Aorta (tissue), 5 donors: ENCODE results near the gene NCOA6. TPM values are rescaled to one million over a fixed set of nuclear protein-coding genes. Genes with fewer than 3 reads are reported as not detected.

Source experiments
- ATAC-seq: fragments of 200-7000 bp; cut with Tn5 transposase; one replicate; pipeline ENCODE4 v1.9.1; 2022; ENCODE audit warnings: moderate library complexity; ENCODE audit not compliant: low FRiP score
- DNase-seq, 2 donors: peaks; one replicate each; pipeline ENCODE4 v3.0.0-alpha.2; 2020
- H3K27ac ChIP-seq, 2 donors: one replicate each; pipeline ENCODE4 v1.5.1; 2013; ENCODE audit warnings: low read length in 2 of 2, mild to moderate bottlenecking in 2 of 2, moderate library complexity in 2 of 2, control low read depth in 1 of 2, inconsistent platforms in 1 of 2, low read depth in 1 of 2
- H3K27me3 ChIP-seq, 2 donors: one replicate each; pipeline ENCODE4 v1.6.1; 2013; ENCODE audit warnings: control low read depth in 1 of 2, low read length in 1 of 2, mild to moderate bottlenecking in 1 of 2, moderate library complexity in 1 of 2; ENCODE audit not compliant: insufficient read depth in 2 of 2, control insufficient read depth in 1 of 2
- H3K36me3 ChIP-seq, 2 donors: one replicate each; pipeline ENCODE4 v1.6.1; 2013; ENCODE audit warnings: control low read depth in 1 of 2, low read length in 1 of 2, mild to moderate bottlenecking in 1 of 2; ENCODE audit not compliant: insufficient read depth in 2 of 2, control insufficient read depth in 1 of 2
- H3K4me1 ChIP-seq, 2 donors: one replicate each; pipeline ENCODE4 v1.6.1; 2013; ENCODE audit warnings: low read length in 2 of 2, control low read depth in 1 of 2, mild to moderate bottlenecking in 1 of 2, moderate library complexity in 1 of 2; ENCODE audit not compliant: insufficient read depth in 2 of 2, control insufficient read depth in 1 of 2
- H3K4me3 ChIP-seq, 2 donors: one replicate each; pipeline ENCODE4 v1.5.1; 2013; ENCODE audit warnings: low read length in 2 of 2, control low read depth in 1 of 2, mild to moderate bottlenecking in 1 of 2
- H3K9me3 ChIP-seq: one replicate; pipeline ENCODE4 v1.6.1; 2013; ENCODE audit warnings: mild to moderate bottlenecking, low read length; ENCODE audit not compliant: control insufficient read depth
- WGBS, 2 donors: extraction: QIAGEN DNeasy Blood & Tissue Kit; methylation state at CpG; one replicate each; pipeline ENCODE4 v1.1.7; 2013; 5-methylcytosine and 5-hydroxymethylcytosine counted together
- intact Hi-C, 2 donors: fragments of 100-400 bp; cut with DNase I; formaldehyde crosslinking; loops; one replicate each; pipeline versions ENCODE4 v1.14.2 to v1.15.0; 2022
- polyA plus RNA-seq, 2 donors: library from polyadenylated mRNA; stranded (reverse); fragments of 200-250 nt; gene quantifications; one replicate each; pipeline ENCODE4 v1.2.3, GENCODE V29; 2013
- total RNA-seq, 2 donors: library from RNA; stranded (reverse); fragmentation: NEBNext Ultra II Directional; extraction: Animal tissue kit (Norgen Biotek cat#: 25700); gene quantifications; one replicate each; pipeline ENCODE4 v1.2.1, GENCODE V29; 2021
- donor health status: healthy with polysubstance abuse.
- donor health status: Bipolar disorder and iron deficiency.
- donor health status: DM: no; HTN: no; CAD: no.
- donor health status: DM: no; HTN: no; CAD: no.
- donor health status: DM: yes; HTN: yes; CAD: no.

Gene NCOA6
- total and polyA plus RNA-seq, 4 donors, result 10.2 to 28.1 (median 17.4) TPM

- Histone ChIP-seq H3K36me3 (peaks cover 3 to 4% of the 10 kb centered on the region in 2 donors), H3K27ac (no peak overlapping the region), H3K4me1 (no peaks in the 10 kb centered on the region), H3K9me3 (no peaks in the 10 kb centered on the region), H3K27me3 (no peaks in the 10 kb centered on the region), H3K4me3 (no peak overlapping the region)
- 83 to 87% methylated on average over 3 of the region's 3 CpGs for WGBS, 2 donors
- DNase-seq, result no peak
- no peak for ATAC-seq
- intact Hi-C loops, result no loop called here
These were observed 51.0 kb downstream of the NCOA6 start for GRCh38 chr20:34774449-34774848.

- peaks cover 3 to 4% of the 10 kb centered on the region in 2 donors for H3K36me3 ChIP-seq
- no peaks in the 10 kb centered on the region for H3K4me1 ChIP-seq
- H3K27ac ChIP-seq, result no peak overlapping the region
- DNase-seq (no peak), ATAC-seq (no peak)
- 63 to 71% methylated on average over 1 of the region's 1 CpG for WGBS, 2 donors
- H3K4me3 ChIP-seq, result no peak overlapping the region
- intact Hi-C loops, result no loop called here
- no peaks in the 10 kb centered on the region for H3K27me3 ChIP-seq
- no peaks in the 10 kb centered on the region for H3K9me3 ChIP-seq
These were observed 51.7 kb downstream of the NCOA6 start for GRCh38 chr20:34773726-34774125.

DNA sequence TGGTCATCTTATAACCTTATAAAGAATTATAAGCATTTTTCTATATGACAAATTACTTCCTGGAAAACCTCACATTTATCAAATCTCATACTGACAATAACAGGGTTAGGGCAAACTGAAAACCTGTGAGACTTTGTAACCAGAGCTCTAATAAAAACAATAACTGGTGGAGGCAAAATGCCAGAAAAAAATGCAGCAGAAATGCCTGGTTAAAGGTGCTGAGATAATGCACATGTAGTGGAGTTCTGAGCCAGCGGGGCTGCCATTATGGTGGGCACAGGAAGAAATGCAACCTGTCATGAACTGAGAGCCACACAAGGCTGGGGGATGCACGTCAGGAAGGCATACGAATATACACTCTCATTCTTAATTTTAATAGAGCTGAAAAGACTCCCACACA is 53.0 kb downstream of the NCOA6 start:
- intact Hi-C loops, result no loop called here
- Histone ChIP-seq H3K4me1 (no peaks in the 10 kb centered on the region), H3K4me3 (no peak overlapping the region), H3K36me3 (peaks cover 4 to 7% of the 10 kb centered on the region in 2 donors), H3K9me3 (no peaks in the 10 kb centered on the region), H3K27ac (no peak overlapping the region), H3K27me3 (no peaks in the 10 kb centered on the region)
- ATAC-seq (no peak), DNase-seq (no peak)
- WGBS, 2 donors, result 84 to 86% methylated on average over 3 of the region's 3 CpGs

GRCh38 chr20:34771680-34772081 is 53.8 kb downstream of the NCOA6 start:
- Histone ChIP-seq H3K9me3 (no peaks in the 10 kb centered on the region), H3K4me3 (no peak overlapping the region), H3K36me3 (peaks cover 4 to 7% of the 10 kb centered on the region in 2 donors), H3K27me3 (no peaks in the 10 kb centered on the region), H3K4me1 (no peaks in the 10 kb centered on the region), H3K27ac (no peak overlapping the region)
- 74 to 76% methylated on average over 3 of the region's 3 CpGs for whole genome bisulfite sequencing, 2 donors
- DNase-seq (no peak), ATAC-seq (no peak)
- intact Hi-C loops, result no loop called here

DNA sequence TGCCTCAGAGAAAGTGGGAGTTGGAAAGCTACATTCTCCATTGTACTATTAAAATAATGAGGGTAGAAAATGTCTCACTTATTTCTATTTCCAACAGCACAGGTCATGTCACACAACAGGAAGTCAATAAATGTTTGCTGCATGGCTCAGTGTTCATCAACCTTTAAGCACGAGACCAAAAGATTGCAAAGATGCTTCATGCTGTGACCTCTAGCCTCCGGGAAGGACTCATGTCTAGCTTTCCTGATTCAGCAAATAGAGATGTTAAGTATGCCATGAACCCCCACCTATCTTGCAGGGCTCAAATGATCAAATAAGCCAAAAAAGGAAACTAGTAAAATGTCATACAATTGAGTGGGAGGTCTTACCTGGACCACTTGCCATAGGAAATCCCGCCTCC is 57.4 kb downstream of the NCOA6 start:
- Histone ChIP-seq H3K9me3 (no peaks in the 10 kb centered on the region), H3K4me1 (no peaks in the 10 kb centered on the region), H3K27me3 (no peaks in the 10 kb centered on the region), H3K27ac (no peak overlapping the region), H3K36me3 (peaks cover 2 to 4% of the 10 kb centered on the region in 2 donors), H3K4me3 (no peak overlapping the region)
- DNase-seq (no peak), ATAC-seq (no peak)
- intact Hi-C loops, result loop anchor here (2.0 kb wide), 1 partner anchor 189 kb away; no protein-coding TSS in a partner anchor
- WGBS, 2 donors, result 81 to 87% methylated on average over 3 of the region's 3 CpGs

DNA sequence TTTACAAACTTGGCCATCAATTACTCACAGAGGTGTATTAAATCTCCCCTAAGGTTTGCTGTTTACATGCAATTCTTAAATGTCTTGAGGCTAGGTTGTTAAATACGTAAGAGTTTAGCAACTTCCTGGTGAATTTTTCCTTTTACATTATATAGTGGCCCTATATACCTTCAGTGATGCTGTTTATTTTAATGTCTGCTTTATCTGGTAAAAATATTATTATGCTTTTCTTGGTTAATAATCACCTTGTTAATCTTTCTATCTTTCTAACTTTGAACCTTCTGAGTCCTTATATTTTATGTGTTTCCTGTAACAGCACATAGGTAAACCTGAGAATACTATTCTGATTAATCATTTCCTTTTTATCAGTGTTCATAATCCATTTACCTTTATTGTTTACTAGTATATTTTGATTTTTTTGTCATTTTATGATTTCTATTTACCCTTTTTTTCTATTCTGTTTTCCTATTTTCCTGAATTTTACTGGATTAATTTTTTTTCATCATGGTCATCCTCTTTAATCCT is 63.4 kb downstream of the NCOA6 start:
- Histone ChIP-seq H3K4me1 (no peaks in the 10 kb centered on the region), H3K36me3 (peaks cover 0 to 8% of the 10 kb centered on the region in 2 donors), H3K27ac (no peak overlapping the region), H3K4me3 (no peak overlapping the region), H3K9me3 (no peaks in the 10 kb centered on the region), H3K27me3 (no peaks in the 10 kb centered on the region)
- intact Hi-C loops, result no loop called here
- ATAC-seq, result no peak
- 31 to 37% methylated on average over 1 of the region's 1 CpG for WGBS, 2 donors
- no peak for DNase-seq

DNA sequence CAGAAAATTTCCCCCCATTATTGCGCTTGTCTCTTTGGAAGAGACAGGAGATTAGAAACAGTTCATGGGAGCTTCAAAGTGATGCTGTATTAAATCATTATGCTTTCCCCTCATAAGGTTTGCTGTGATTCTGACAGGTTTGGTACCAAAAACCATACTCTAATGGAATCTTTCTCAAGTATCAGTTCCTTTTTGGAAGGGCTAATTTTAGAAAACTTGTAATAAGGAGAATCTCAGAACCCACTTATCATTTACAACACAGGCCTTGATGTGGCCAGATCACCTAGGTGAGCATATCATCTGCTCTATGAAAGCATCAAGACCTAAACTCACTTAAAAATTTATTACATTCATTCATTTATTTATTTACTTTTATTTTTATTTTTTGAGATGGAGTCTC is 70.1 kb downstream of the NCOA6 start:
- 92 to 95% methylated on average over 1 of the region's 1 CpG for WGBS, 2 donors
- Histone ChIP-seq H3K27ac (no peak overlapping the region), H3K4me3 (no peak overlapping the region), H3K4me1 (no peaks in the 10 kb centered on the region), H3K27me3 (no peaks in the 10 kb centered on the region), H3K9me3 (no peaks in the 10 kb centered on the region), H3K36me3 (peaks cover 0 to 10% of the 10 kb centered on the region in 2 donors)
- DNase-seq (no peak), ATAC-seq (no peak)
- intact Hi-C loops, result loop anchor here in 1 of 2 donors (10.0 kb wide), 1 partner anchor 441 kb away; no protein-coding TSS in a partner anchor

DNA sequence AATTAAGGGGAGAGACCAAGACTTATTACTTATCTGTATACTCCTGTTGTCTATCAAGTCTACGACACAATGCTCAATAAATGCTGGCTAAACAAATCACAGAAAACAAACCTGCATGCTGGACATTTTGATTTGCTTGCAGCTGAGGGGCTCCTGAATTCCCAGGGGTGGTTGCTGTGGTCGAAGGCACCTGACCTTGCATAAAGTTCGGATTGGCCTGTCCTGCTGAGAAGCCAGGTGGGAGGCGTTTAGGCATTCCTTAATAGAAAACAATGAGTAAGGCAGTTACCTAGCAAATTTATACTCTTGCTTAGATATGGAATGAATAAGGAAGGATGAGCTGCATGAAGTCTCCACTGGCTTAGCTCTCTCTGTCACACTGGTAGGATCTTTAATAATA is 70.8 kb downstream of the NCOA6 start:
- Histone ChIP-seq H3K4me1 (no peaks in the 10 kb centered on the region), H3K9me3 (no peaks in the 10 kb centered on the region), H3K36me3 (peaks cover 0 to 11% of the 10 kb centered on the region in 2 donors), H3K27ac (no peak overlapping the region), H3K27me3 (no peaks in the 10 kb centered on the region), H3K4me3 (no peak overlapping the region)
- WGBS, 2 donors, result 60 to 62% methylated on average over 4 of the region's 4 CpGs
- DNase-seq (no peak), ATAC-seq (no peak)
- intact Hi-C loops, result loop anchor here in 1 of 2 donors (10.0 kb wide), 1 partner anchor 440 kb away; no protein-coding TSS in a partner anchor

- intact Hi-C loops, result loop anchor here in 1 of 2 donors (10.0 kb wide), 1 partner anchor 439 kb away; no protein-coding TSS in a partner anchor
- Histone ChIP-seq H3K27me3 (no peaks in the 10 kb centered on the region), H3K4me3 (no peak overlapping the region), H3K9me3 (no peaks in the 10 kb centered on the region), H3K27ac (no peak overlapping the region), H3K36me3 (peaks cover 0 to 12% of the 10 kb centered on the region in 2 donors), H3K4me1 (no peaks in the 10 kb centered on the region)
- WGBS, 2 donors, result 51 to 59% methylated on average over 2 of the region's 2 CpGs
- no peak for DNase-seq
- no peak for ATAC-seq
These were observed 71.6 kb downstream of the NCOA6 start for GRCh38 chr20:34753706-34754461.
